ENCODE results near the gene CEP57.

The CEP57 gene

DNA sequence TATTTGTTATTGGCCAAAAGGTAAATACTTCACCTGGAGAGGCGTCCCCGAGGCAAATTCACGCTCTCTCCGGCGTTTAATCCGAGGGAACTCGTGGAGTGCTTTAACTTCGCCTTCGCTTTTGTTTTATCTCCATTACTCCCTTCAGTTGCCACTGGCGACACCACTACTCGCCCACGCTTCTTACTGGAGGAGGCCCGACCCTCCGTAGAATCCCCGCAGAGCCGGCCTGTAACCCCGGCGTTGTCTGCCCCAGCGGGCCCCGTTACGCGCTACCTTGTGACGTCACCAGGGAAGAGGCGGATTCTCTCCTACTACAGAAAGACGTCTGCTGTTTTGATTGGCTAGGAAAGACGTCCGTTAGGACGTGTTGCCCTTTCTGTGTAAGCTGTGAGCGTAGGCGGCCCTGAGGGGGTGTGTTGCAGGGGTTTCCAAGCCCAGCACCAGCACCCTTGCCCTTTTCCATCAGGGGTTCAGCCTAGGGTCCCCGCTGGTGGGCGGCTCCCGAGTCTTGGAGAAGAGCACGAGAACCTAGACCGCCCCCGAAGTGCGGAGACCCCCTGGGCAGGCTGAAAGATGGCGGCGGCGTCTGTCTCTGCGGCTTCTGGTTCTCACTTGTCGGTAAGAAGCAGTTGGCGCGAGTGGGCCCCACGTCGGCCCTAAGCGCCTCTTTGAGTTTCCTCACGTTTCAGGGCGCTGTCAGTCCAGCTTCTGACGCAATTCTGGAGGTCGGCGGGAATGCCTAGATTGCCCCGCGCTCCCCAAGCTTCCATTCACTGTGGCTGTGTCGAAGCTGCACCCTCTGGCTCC, at the start of gene CEP57:
Gene CEP57 (plus strand): TSS at position 376 of the 810 bp plus-strand sequence. CDS start 201 bp downstream, at position 577.
- DNase-seq, result peak; percentile 97

DNA sequence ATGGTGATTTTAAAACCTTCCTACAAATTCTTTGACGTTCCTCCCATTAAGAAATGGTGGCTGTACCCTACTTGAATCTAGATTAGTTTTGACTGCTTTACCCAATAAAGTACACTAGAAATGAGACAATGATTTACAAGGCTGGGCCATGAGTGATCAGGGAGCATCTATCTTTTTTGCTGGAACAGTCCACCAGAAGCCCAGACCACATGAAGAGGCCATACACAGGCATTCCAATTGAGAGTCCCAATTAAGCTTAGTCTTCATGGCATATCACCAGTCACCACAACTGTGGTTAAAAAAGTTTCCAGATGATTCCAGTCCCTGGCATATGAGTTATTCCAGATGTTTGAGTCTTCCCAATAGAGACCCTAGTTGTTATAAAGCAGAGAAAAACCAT, 40.2 kb upstream of the CEP57 start:
- no peak for DNase-seq

GRCh38 chr11:95751515-95751914, 38.8 kb upstream of the CEP57 start:
- no peak for DNase-seq

GRCh38 chr11:95760941-95761340, 29.4 kb upstream of the CEP57 start:
- no peak for DNase-seq

GRCh38 chr11:95762534-95762933, 27.8 kb upstream of the CEP57 start:
- DNase-seq, result no peak

DNA sequence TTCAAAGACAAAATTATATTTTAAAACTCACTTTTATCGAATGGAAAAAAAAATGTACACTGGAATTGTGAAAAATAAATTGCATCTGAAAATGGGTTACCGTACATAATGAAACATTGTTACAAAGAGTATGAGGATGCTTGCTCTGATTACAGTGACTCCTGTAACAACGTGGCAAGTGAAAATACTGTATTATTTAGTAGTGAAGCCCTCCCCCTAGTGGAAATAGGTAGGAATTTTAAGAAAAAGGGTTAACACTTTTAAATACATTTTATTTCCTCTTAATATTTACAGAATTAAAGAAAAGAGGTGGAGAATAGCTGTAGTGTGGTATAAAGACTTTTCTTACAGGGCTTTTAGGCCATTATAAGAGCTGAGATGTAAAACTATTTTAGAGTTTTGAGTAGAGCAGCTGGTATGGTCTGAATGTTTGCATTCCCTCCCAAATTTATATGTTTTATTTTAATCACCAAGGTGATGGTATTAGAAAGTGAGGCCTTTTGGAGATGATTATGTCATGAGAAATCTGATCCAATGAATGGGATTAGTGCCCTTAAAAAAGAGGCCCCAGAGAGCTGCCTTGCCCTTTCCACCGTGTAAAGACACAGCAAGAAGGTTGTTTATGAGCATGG, 25.9 kb upstream of the CEP57 start:
- peak; percentile 74 for DNase-seq

- no peak for DNase-seq
Observed at GRCh38 chr11:95766701-95767100, 23.6 kb upstream of the CEP57 start.

- DNase-seq, result no peak
Observed at GRCh38 chr11:95767498-95767897, 22.8 kb upstream of the CEP57 start.

- no peak for DNase-seq
Observed at GRCh38 chr11:95768521-95768920, 21.8 kb upstream of the CEP57 start.

DNA sequence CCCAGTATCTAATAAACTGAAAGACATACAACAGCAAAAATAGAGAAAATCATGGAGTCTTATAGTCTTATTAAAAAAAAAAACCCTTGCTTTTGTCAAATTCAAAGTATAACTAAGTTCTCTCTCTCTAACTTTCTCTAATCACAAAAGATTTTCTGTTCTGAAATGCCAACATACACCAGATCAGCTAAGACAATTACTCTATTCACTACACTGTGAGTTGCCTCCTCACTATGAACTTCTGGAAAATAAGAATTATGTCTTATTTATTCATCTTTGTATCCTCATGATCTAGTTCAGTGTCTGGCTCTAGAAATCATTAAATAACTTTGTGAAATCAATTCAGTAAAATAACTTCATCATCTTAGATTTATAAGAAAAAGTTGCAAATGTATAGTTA, 13.4 kb upstream of the CEP57 start:
- no peak for DNase-seq

GRCh38 chr11:95778699-95779098, 11.6 kb upstream of the CEP57 start:
- DNase-seq, result no peak

DNA sequence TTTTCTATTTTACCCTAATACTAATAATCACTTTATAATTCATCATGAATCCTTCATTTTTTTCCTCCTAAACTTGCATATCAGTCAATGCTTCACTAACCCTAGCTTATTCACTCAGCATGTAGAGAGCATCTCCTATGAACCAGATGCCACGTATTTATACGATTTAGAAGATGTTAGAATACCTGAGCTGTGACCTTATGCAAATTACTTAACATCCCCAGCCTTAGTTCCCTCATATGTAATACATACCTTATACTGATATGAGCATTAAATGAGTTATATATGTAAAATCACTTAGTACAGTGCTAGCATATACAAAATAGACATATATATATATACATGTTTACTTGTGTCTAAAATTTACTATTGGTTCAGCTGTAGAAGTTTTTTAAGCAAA, 9.8 kb upstream of the CEP57 start:
- no peak for DNase-seq

DNA sequence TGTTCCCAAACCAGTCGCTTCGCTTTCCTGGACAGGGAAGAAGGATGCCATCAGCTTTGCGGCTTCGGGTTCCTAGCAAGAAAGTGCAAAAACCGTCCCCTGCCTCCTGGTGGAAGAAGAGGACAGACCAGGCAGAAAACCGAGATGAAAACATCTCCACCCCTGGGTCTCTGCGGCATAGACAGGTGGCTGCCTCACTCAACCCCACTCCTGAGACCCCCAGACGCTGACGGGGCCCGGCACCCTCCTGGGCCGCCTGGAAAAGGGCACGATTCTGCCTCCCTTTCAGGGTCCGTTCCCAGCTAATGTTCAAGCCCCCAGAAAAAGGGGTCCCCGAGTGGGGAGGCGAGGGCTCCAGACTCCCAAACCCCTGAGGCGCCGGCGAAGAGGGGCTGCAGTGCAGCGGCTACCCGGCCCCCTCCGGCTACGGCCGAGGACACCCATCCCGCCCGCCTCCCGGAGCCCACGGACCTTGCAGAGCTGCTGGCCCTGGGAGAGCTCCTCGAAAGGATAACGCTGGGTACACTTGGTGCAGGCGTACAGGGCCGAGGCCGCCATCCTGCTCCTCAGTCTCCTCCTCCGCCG, 1.3 kb upstream of the CEP57 start:
- DNase-seq, result peak; percentile 55

DNA sequence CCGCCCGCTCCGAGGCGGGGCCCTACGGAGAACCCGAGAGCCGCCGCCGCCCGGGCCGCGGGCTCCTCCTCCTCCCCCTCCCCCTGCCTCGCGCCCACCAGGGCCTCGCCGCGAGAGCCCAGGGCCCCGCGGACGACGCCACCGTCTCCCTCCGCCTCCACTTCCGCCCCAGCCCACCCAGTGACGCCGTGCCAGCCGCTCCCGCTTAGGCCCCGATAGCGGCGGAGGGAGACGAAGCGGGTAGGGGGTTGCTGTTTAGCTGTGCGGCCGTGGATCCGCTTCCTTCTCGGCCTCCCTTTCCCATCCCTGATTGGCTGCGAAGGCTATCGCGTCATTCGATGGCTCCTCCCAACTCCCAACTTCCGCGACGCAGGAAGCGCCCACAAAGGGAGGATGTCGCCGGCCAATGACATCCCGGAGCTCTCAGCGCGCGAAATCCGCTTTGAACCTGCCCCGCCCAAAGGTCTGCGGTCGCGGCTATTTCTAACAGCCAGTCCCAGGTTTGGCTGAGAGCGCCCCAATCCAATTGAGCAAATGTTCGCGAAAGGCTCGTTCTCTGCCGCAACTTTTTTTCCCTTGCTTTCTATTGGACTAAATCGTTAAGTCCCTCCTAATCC, 684 bp upstream of the CEP57 start, which contains the start of gene FAM76B:
Gene FAM76B (minus strand): TSS at position 277 of the 617 bp plus-strand sequence. CDS start 304 bp downstream, outside the sequence.
- DNase-seq, result peak; percentile 99

DNA sequence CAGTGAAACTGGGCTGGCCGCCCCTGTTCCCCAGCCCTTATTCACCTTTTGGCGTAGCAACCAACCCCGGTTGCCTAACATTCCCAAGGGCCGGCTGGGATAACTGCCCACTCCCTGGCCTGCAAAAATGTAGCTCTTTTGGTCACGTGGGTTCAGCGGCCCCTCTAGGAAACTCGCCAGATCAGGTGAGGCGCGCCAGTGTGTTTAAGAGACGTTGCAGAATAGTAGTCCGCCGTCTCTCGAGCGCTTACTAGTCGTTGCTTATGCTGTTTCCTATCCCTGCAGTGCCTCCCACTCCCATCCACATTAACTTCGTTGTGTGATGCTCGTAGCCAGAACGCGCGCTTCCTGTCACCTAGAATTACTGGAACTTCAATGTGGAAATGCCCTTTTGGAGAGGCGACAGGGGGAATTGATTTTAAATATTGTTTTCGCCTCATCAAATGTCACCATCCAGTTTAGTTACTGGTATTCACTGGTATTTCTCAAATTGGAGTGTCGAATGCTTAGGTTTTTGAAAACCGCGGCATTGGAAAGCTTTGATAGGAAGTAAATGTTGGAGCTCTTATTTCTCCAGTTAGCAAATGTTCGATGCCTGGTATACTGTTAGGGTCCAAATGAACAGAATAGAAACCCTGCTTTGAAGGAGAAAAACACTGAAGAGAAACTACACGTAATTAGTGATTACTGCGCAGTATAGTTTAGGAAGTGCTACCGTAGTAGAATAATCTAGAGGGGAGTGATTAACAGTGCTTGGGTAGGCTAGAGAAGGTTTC, 823 bp downstream of the CEP57 start:
- DNase-seq, result peak; percentile 86

GRCh38 chr11:95791709-95792033, 1.4 kb downstream of the CEP57 start:
- DNase-seq, result no peak

DNA sequence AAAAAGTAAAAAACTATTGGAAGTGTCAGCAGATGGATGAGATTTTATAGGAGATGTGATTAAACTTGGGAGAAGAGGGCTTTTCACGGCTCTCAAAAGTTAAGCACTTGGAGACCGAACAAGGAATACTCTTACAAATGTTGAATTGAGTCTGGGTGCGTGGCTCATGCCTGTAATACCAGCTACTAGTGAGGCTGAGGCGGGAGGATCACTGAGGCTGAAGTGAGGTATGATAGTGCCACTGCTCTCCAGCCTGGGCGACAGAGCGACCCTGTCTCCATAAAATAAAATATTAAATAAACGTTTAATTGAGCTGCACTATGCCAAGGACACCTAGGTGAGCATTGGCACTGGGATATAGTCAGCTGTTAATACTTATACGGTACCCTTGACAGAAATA, 1.9 kb downstream of the CEP57 start:
- no peak for DNase-seq

- DNase-seq, result no peak
Observed at GRCh38 chr11:95792700-95793099, 2.4 kb downstream of the CEP57 start.

GRCh38 chr11:95793116-95793515, 2.8 kb downstream of the CEP57 start:
- DNase-seq, result no peak

GRCh38 chr11:95794086-95794485, 3.8 kb downstream of the CEP57 start:
- DNase-seq, result no peak

GRCh38 chr11:95795627-95796295, 5.5 kb downstream of the CEP57 start:
- DNase-seq, result no peak

DNA sequence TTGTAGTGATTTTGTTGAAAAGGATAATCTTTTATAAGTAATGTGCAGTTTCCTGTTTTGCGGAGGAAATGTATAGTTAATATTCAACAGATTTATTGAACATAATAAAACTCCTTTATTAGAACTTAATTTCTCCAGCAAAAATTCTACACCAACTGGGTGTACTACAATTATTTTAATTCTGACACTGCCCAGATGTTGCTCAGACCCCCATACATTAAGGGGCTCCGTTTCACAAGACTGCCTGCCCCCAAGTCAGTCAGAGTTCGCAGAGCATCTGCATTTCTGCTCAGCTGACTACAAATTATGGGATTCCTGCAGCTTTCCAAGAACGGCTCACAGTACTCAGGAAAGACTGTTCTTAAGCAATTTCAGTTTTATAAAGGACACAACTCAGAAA, 6.2 kb downstream of the CEP57 start:
- DNase-seq, result no peak

All from OCI-M1 (cell line).